H1 (cell line): Measurements from ENCODE around the gene PRUNE1. TPM values are rescaled to one million over a fixed set of nuclear protein-coding genes. Genes with fewer than 3 reads are reported as not detected.

ENCODE experiments used
- CTCF ChIA-PET: fragments of 300-600 bp; sonication (Branson Sonifier 250); formaldehyde crosslinking; loops from one replicate; lab custom pipeline; 2021; ENCODE audit not compliant: partially characterized antibody; lab: Charles Lee
- POLR2A ChIA-PET: fragments of 300-600 bp; sonication (Branson Sonifier 250); formaldehyde crosslinking; loops from one replicate; lab custom pipeline; 2021; ENCODE audit warnings: inconsistent platforms; ENCODE audit not compliant: partially characterized antibody; lab: Charles Lee
- DNase-seq, 2 experiments: peaks; one replicate each; pipeline versions ENCODE4 v3.0.0 to v3.0.0-alpha.2; 2010 to 2022; ENCODE audit warnings: low spot score in 2 of 2, low read depth in 1 of 2, mixed read lengths in 1 of 2
- FAIRE-seq: peaks from 2 replicates; lab custom pipeline; 2011; peaks lifted over from hg19 to GRCh38; lab: Jason Lieb, UNC
- H2AFZ ChIP-seq: 2 replicates; pipeline ENCODE4 v1.8.1; 2012; ENCODE audit warnings: low read length, inconsistent platforms
- H2AK5ac ChIP-seq: 2 replicates; pipeline ENCODE4 v1.6.1; 2013; ENCODE audit warnings: low read depth, low read length
- H2BK120ac ChIP-seq: replicated peaks from 2 replicates; pipeline ENCODE3; 2013; ENCODE audit warnings: low read depth, low read length, inconsistent platforms
- H2BK12ac ChIP-seq: 2 replicates; pipeline ENCODE4 v1.6.1; 2013; ENCODE audit warnings: low read depth, low read length
- H2BK15ac ChIP-seq: 2 replicates; pipeline ENCODE4 v1.6.1; 2013; ENCODE audit warnings: low read length
- H2BK20ac ChIP-seq: 2 replicates; pipeline ENCODE4 v1.6.1; 2013; ENCODE audit warnings: low read length
- H2BK5ac ChIP-seq: 2 replicates; pipeline ENCODE4 v1.6.1; 2013; ENCODE audit warnings: low read depth, low read length
- H3K14ac ChIP-seq: 2 replicates; pipeline ENCODE4 v1.6.1; 2013; ENCODE audit warnings: inconsistent platforms; ENCODE audit not compliant: insufficient read length
- H3K18ac ChIP-seq: 2 replicates; pipeline ENCODE4 v1.6.1; 2013; ENCODE audit warnings: low read length; ENCODE audit errors: extremely low read depth
- H3K23ac ChIP-seq: 2 replicates; pipeline ENCODE4 v1.6.1; 2013; ENCODE audit warnings: inconsistent platforms; ENCODE audit not compliant: insufficient read length
- H3K23me2 ChIP-seq: 2 replicates; pipeline ENCODE4 v1.6.1; 2013; ENCODE audit warnings: low read depth, low read length
- H3K27ac ChIP-seq: 2 replicates; pipeline ENCODE4 v1.6.1; 2011; ENCODE audit warnings: low read depth, low read length, inconsistent platforms
- H3K27me3 ChIP-seq, 4 experiments: replicated peaks in 1 of 4; 1 replicate in 1 of 4; 2 replicates in 3 of 4; pipeline versions ENCODE4 v1.6.1 to v1.8.1; 2011 to 2013; ENCODE audit warnings: low read length in 3 of 4, mild to moderate bottlenecking in 3 of 4, inconsistent platforms in 2 of 4, mixed read lengths in 2 of 4, moderate library complexity in 1 of 4; ENCODE audit not compliant: control insufficient read depth in 3 of 4, insufficient read depth in 3 of 4; ENCODE audit errors: extremely low read depth in 1 of 4
- H3K36me3 ChIP-seq, 4 experiments: 2 replicates each; pipeline versions ENCODE4 v1.6.1 to v1.8.1; 2011 to 2013; ENCODE audit warnings: mild to moderate bottlenecking in 4 of 4, low read length in 3 of 4, moderate library complexity in 2 of 4, control low read depth in 1 of 4, inconsistent platforms in 1 of 4; ENCODE audit not compliant: insufficient read depth in 4 of 4, control insufficient read depth in 2 of 4
- H3K4ac ChIP-seq: replicated peaks from 2 replicates; pipeline ENCODE3; 2013; ENCODE audit warnings: low read length, low read depth, mixed read lengths, inconsistent platforms; ENCODE audit not compliant: insufficient read length
- H3K4me1 ChIP-seq, 4 experiments: replicated peaks in 1 of 4; 1 replicate in 1 of 4; 2 replicates in 3 of 4; pipeline versions ENCODE4 v1.6.1 to v1.8.1; 2011 to 2013; ENCODE audit warnings: low read length in 3 of 4, inconsistent platforms in 2 of 4, mixed read lengths in 1 of 4; ENCODE audit not compliant: insufficient read depth in 4 of 4, control insufficient read depth in 3 of 4
- H3K4me2 ChIP-seq, 2 experiments: 2 replicates each; pipeline versions ENCODE4 v1.6.1 to v1.8.1; 2011 to 2013; ENCODE audit warnings: low read depth in 2 of 2, low read length in 2 of 2, control low read depth in 1 of 2, inconsistent platforms in 1 of 2, mild to moderate bottlenecking in 1 of 2; ENCODE audit not compliant: insufficient read depth in 1 of 2
- H3K4me3 ChIP-seq, 4 experiments: fragments of 200-600, 300-600 bp in 1 of 4; sonication (generic), shearing (Covaris generic), sonication (Bioruptor Twin) in 1 of 4; 2 replicates each; pipeline versions ENCODE4 v1.5.1 to v1.8.1; 2011 to 2016; ENCODE audit warnings: low read length in 4 of 4, low read depth in 3 of 4, control low read depth in 2 of 4, inconsistent platforms in 2 of 4, mild to moderate bottlenecking in 2 of 4, mixed read lengths in 1 of 4, moderate library complexity in 1 of 4; ENCODE audit not compliant: insufficient read depth in 2 of 4; ENCODE audit errors: extremely low read depth in 1 of 4
- H3K56ac ChIP-seq: replicated peaks from 2 replicates; pipeline ENCODE3; 2013; ENCODE audit warnings: low read depth, mild to moderate bottlenecking, mixed read lengths, low read length, inconsistent platforms; ENCODE audit not compliant: insufficient read length
- H3K79me1 ChIP-seq: 2 replicates; pipeline ENCODE4 v1.6.1; 2013; ENCODE audit warnings: low read depth, low read length, control low read depth
- H3K79me2 ChIP-seq, 2 experiments: 2 replicates each; pipeline versions ENCODE4 v1.6.1 to v1.8.1; 2012 to 2013; ENCODE audit warnings: low read length in 2 of 2, mild to moderate bottlenecking in 2 of 2, inconsistent platforms in 1 of 2; ENCODE audit not compliant: insufficient read depth in 2 of 2, control insufficient read depth in 1 of 2
- H3K9ac ChIP-seq, 4 experiments: replicated peaks in 1 of 4; 1 replicate in 1 of 4; 2 replicates in 3 of 4; pipeline versions ENCODE4 v1.6.1 to v1.8.1; 2011 to 2013; ENCODE audit warnings: low read depth in 3 of 4, low read length in 3 of 4, control low read depth in 2 of 4, mild to moderate bottlenecking in 2 of 4, moderate library complexity in 2 of 4, inconsistent platforms in 1 of 4; ENCODE audit errors: extremely low read depth in 1 of 4
- H3K9me3 ChIP-seq, 2 experiments: 2 replicates each; pipeline versions ENCODE4 v1.6.1 to v1.8.1; 2012 to 2013; ENCODE audit warnings: mild to moderate bottlenecking in 2 of 2, moderate library complexity in 2 of 2, control low read depth in 1 of 2, inconsistent platforms in 1 of 2, low read depth in 1 of 2, low read length in 1 of 2, mixed read lengths in 1 of 2; ENCODE audit not compliant: insufficient read depth in 2 of 2
- H4K20me1 ChIP-seq, 2 experiments: replicated peaks in 1 of 2; 2 replicates each; pipeline versions ENCODE3 to v1.8.1; 2011 to 2013; ENCODE audit warnings: inconsistent platforms in 2 of 2, low read length in 2 of 2, mild to moderate bottlenecking in 1 of 2; ENCODE audit not compliant: insufficient read depth in 2 of 2, control insufficient read depth in 1 of 2
- H4K5ac ChIP-seq: 2 replicates; pipeline ENCODE4 v1.6.1; 2013; ENCODE audit warnings: low read length, low read depth, mixed read lengths, inconsistent platforms; ENCODE audit not compliant: insufficient read length
- H4K8ac ChIP-seq: 2 replicates; pipeline ENCODE4 v1.8.0; 2013; ENCODE audit warnings: mild to moderate bottlenecking, moderate library complexity, low read length, inconsistent platforms; ENCODE audit not compliant: insufficient read depth; ENCODE audit errors: extremely low read depth
- H4K91ac ChIP-seq: replicated peaks from 2 replicates; pipeline ENCODE3; 2013; ENCODE audit warnings: low read length, mixed read lengths, inconsistent platforms; ENCODE audit not compliant: insufficient read length
- CHD2 ChIP-seq: IDR thresholded peaks from 2 replicates; pipeline ENCODE4 v1.6.1; 2012; ENCODE audit warnings: low read length, improper control_type of control experiment
- EP300 ChIP-seq, 2 experiments: IDR thresholded peaks; 1 replicate in 1 of 2; 2 replicates in 1 of 2; pipeline ENCODE4 v1.6.1; 2011 to 2012; ENCODE audit warnings: low read depth in 2 of 2, low read length in 2 of 2, mild to moderate bottlenecking in 2 of 2, borderline replicate concordance in 1 of 2, inconsistent platforms in 1 of 2, moderate library complexity in 1 of 2
- GABPA ChIP-seq: IDR thresholded peaks from 2 replicates; pipeline ENCODE4 v1.6.1; 2011; ENCODE audit warnings: mild to moderate bottlenecking, low read length, moderate library complexity, borderline replicate concordance; ENCODE audit not compliant: insufficient read depth
- KDM5A ChIP-seq: fragments of 200-600 bp; IDR thresholded peaks from 2 replicates; pipeline ENCODE4 v1.7.1; 2012; ENCODE audit warnings: mild to moderate bottlenecking, low read length, inconsistent platforms, mixed read lengths
- SIX5 ChIP-seq: IDR thresholded peaks from 2 replicates; pipeline ENCODE4 v1.6.1; 2011; ENCODE audit warnings: mild to moderate bottlenecking, low read depth, low read length
- WGBS, 2 experiments: shearing (Covaris generic) in 1 of 2; methylation state at CpG; one replicate each; pipeline versions ENCODE4 v1.1.6 to v1.1.7; 2013 to 2015; ENCODE audit warnings: low lambda C conversion rate in 2 of 2, mixed read lengths in 2 of 2, inconsistent platforms in 1 of 2, low coverage in 1 of 2, missing lambda C conversion rate in 1 of 2; ENCODE audit not compliant: insufficient replicate concordance in 2 of 2, insufficient coverage in 1 of 2, insufficient read length in 1 of 2; ENCODE audit errors: extremely low coverage in 1 of 2, missing lambda C conversion rate in 1 of 2; 5-methylcytosine and 5-hydroxymethylcytosine counted together
- polyA plus RNA-seq, 7 experiments: library from polyadenylated mRNA; depleted of rRNA in 3 of 7; stranded (reverse) in 5 of 7; unstranded in 2 of 7; fragments of >200 nt in 5 of 7; fragments of 200-250 nt in 2 of 7; gene quantifications; 1 replicate in 5 of 7; 2 replicates in 1 of 7; 4 replicates in 1 of 7; pipeline versions ENCODE4 v1.2.1 to v1.2.3, GENCODE V29; 2011 to 2013; ENCODE audit warnings: missing spikeins in 2 of 7, mixed read lengths in 2 of 7
- total RNA-seq: library from RNA; stranded (reverse); fragmentation: NEBNext Ultra II Directional; extraction: Animal tissue kit (Norgen Biotek cat#: 25700); gene quantifications from 2 replicates; pipeline ENCODE4 v1.2.1, GENCODE V29; 2021

PRUNE1 gene
- total and polyA plus RNA-seq, 2 of the 8 experiments (the other 6 are each of a cell fraction or from before 2014, with no cell fraction given), result 32.8 to 54.2 TPM

DNA sequence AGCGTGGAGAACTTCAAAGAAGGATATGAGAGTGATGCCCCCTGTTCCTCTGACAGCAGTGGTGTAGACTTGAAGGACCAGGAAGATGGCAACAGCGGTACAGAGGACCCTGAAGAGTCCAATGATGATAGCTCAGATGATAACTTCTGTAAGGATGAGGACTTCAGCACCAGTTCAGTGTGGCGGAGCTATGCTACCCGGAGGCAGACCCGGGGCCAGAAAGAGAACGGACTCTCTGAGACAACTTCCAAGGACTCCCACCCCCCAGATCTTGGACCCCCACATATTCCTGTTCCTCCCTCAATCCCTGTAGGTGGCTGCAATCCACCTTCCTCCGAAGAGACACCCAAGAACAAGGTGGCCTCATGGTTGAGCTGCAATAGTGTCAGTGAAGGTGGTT is 47.6 kb upstream of the PRUNE1 start:
- no peak for DNase-seq
- no peak overlapping the region for H2BK5ac ChIP-seq
- H4K91ac ChIP-seq, result no peak overlapping the region
- no peak overlapping the region for H4K5ac ChIP-seq
- H2BK15ac ChIP-seq, result no peak overlapping the region
- H2AK5ac ChIP-seq, result no peak overlapping the region
- FAIRE-seq, result no peak
- no peaks in the 10 kb centered on the region for H4K20me1 ChIP-seq
- no peak overlapping the region for H2BK12ac ChIP-seq
- H3K27me3 ChIP-seq, result no peaks in the 10 kb centered on the region
- H3K9ac ChIP-seq, result no peak overlapping the region
- H3K14ac ChIP-seq, result no peak overlapping the region
- H3K79me2 ChIP-seq, result no peaks in the 10 kb centered on the region
- H3K4ac ChIP-seq, result no peak overlapping the region
- H3K27ac ChIP-seq, result no peak overlapping the region
- H3K9me3 ChIP-seq, result no peaks in the 10 kb centered on the region; a peak in 1 of 4 replicates
- peaks cover 20 to 82% (median 55%) of the 10 kb centered on the region in 4 experiments for H3K36me3 ChIP-seq
- H3K23ac ChIP-seq, result no peak overlapping the region
- no peak overlapping the region for H3K56ac ChIP-seq
- no peak overlapping the region for H3K4me3 ChIP-seq
- CTCF ChIA-PET, result interaction anchor here (0.6 to 1.2 kb wide), 2 partner anchors 34 to 36 kb away, joined by 3 read pairs; no protein-coding TSS in a partner anchor
- H3K18ac ChIP-seq, result no peak overlapping the region
- H2BK120ac ChIP-seq, result no peak overlapping the region
- H3K4me2 ChIP-seq, result no peak overlapping the region
- TF ChIP-seq GABPA (no peak), CHD2 (no peak), SIX5 (no peak), KDM5A (no peak), EP300 (IDR thresholded peaks at IDR 0.05; ENCODE audit: borderline replicate concordance in 1 of 2, low read depth in 2 of 2, low read length in 2 of 2) (no peak)
- 96% methylated on average over 7 of the region's 7 CpGs; no CpG with 5 or more reads in 1 of the 2 experiments for WGBS, 2 experiments
- POLR2A ChIA-PET, result interaction anchor here (1.0 to 3.3 kb wide), 5 partner anchors 10 to 27 kb away, joined by 3 to 15 read pairs (median 4); no protein-coding TSS in a partner anchor
- no peak overlapping the region for H2AFZ ChIP-seq
- no peaks in the 10 kb centered on the region for H3K4me1 ChIP-seq
- no peaks in the 10 kb centered on the region for H3K79me1 ChIP-seq
- H2BK20ac ChIP-seq, result no peak overlapping the region
- H4K8ac ChIP-seq, result no peak overlapping the region
- no peaks in the 10 kb centered on the region for H3K23me2 ChIP-seq
